NCI-H1930 (cell line): ENCODE results near the gene NUDT22.

ENCODE experiments used
- DNase-seq, 2 experiments: peaks; one replicate each; lab custom pipeline; 2025; lab: John Stamatoyannopoulos, UW

Gene NUDT22

GRCh38 chr11:64269540-64270220 is 43.6 kb downstream of the NUDT22 start:
- DNase-seq = peak; percentile 98 to 99

DNA sequence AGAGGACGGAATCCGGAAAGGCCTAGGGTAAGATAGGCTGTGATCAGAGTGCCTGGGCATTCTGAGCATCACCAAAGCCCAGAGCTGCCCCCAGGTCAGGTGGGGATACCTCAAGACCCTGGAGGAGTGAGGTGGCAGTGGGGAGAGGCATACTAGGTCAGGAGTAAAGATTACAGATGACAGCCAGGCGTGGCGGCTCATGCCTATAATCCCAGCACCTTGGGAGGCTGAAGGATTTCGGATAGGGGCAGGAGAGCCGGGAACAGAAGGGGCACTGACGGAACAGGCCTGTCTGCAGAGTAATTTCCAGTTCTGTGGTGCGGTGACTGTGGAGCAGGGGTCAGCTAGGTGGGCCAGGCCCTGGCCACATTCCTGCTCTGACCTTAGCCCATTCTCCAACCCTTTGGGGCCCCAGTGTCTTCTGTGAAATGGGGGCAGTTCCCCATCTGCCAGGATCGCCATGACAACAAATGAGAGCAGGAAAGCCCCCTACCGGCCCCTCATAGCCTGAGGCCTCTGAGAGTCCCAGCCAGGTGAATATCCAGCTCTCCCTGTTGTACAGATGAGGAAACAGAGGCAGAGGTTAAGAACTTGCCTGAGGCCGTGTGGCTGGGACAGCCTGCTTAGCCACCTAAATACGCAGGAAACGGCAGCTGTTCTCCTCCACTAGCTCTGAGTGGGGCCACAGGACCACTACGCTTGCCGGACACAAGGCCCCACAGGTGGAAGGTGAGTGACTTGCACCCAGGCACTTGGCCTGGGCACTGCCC is 49.1 kb downstream of the NUDT22 start:
- DNase-seq = no peak

DNA sequence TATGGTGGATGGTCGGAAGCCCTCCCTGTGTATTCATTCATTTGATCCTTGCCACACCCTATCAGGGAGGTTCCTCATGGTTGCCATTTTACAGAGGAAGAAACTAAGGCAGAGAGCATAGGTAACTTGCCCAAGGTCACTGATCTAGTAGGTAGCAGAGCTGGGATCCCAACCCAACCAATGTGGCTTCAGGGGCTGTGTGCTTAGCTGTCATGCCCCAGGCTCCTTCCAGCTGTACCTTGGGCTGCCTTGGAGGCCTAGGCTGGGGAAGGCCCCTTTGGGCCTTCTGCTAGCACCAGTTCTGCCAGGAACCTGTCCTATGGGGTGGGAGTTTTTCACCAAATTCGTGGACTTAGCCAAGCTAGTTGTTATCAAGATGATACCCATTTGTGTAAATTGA is 49.8 kb downstream of the NUDT22 start:
- no peak for DNase-seq

GRCh38 chr11:64276653-64277431 is 50.8 kb downstream of the NUDT22 start:
- no peak for DNase-seq

- DNase-seq = no peak
These were observed 52.6 kb downstream of the NUDT22 start for GRCh38 chr11:64278576-64279190.
